HEK293 (cell line): ENCODE results near the gene PIN4.

Experiments
- CTCF ChIP-seq: fragments of 450-650 bp; formaldehyde crosslinking; IDR thresholded peaks from 2 replicates; pipeline ENCODE4 v1.5.1; 2016; ENCODE audit warnings: missing biosample characterization, missing genetic modification characterization
- PRDM1 ChIP-seq: fragments of 450-650 bp; formaldehyde crosslinking; IDR thresholded peaks from 2 replicates; pipeline ENCODE4; 2016; ENCODE audit warnings: missing biosample characterization, missing genetic modification characterization
- ZBTB7A ChIP-seq: fragments of 450-650 bp; formaldehyde crosslinking; IDR thresholded peaks from 2 replicates; pipeline ENCODE4 v1.5.1; 2016; ENCODE audit warnings: low read depth, missing biosample characterization, missing genetic modification characterization
- ZNF26 ChIP-seq: fragments of 450-650 bp; formaldehyde crosslinking; IDR thresholded peaks from 2 replicates; pipeline ENCODE4 v1.5.1; 2016; ENCODE audit warnings: missing biosample characterization, missing genetic modification characterization
- ZNF521 ChIP-seq: fragments of 450-650 bp; formaldehyde crosslinking; IDR thresholded peaks from 2 replicates; pipeline ENCODE4 v1.5.1; 2017; ENCODE audit warnings: missing biosample characterization, mild to moderate bottlenecking, missing genetic modification characterization
- ZNF660 ChIP-seq: fragments of 450-650 bp; IDR thresholded peaks from 2 replicates; pipeline ENCODE4 v1.5.1; 2018; ENCODE audit warnings: missing biosample characterization, mild to moderate bottlenecking, missing genetic modification characterization

GRCh38 chrX:72181178-72182125 lies at the start of gene PIN4:
- TF ChIP-seq CTCF = no peak
- no peak for TF ChIP-seq ZNF26
- no peak for TF ChIP-seq ZBTB7A (tag by site-specific recombination)
- TF ChIP-seq PRDM1 (tag by site-specific recombination) = peak; percentile 86
- TF ChIP-seq ZNF521 (tag by site-specific recombination) = no peak
- TF ChIP-seq ZNF660 (tag by site-specific recombination) = peak; percentile 22; the same call in 1 of the 2 replicates
